Spleen (tissue), 7 donors: ENCODE results near the gene LSAMP.

Source experiments
- POLR2A ChIP-seq, 3 donors: fragments of 450-650 bp; IDR thresholded peaks; one replicate each; pipeline ENCODE4 v1.5.1; 2017; ENCODE audit warnings: antibody characterized with exemption in 3 of 3, mild to moderate bottlenecking in 1 of 3
- TF ChIP-seq, protein P1 (sequence below), 11 experiments: fragments of 200-600 bp in 7 of 11; fragments of 450-650 bp in 4 of 11; sonication (generic) in 4 of 11; IDR thresholded peaks in 8 of 11; conservative IDR thresholded peaks in 3 of 11; 1 replicate in 7 of 11; 2 replicates in 4 of 11; pipeline versions ENCODE4 v1.4.0 to v1.8.0; 2016 to 2021; ENCODE audit warnings: antibody characterized with exemption in 11 of 11, inconsistent platforms in 4 of 11, mild to moderate bottlenecking in 1 of 11
- donor health status: DM: no; HTN: no; CAD: no; lungs with moderate emphysema.
- donor health status: DM: no; HTN: no; CAD: no.
- donor health status: DM: no; HTN: no; CAD: no.

DNA sequence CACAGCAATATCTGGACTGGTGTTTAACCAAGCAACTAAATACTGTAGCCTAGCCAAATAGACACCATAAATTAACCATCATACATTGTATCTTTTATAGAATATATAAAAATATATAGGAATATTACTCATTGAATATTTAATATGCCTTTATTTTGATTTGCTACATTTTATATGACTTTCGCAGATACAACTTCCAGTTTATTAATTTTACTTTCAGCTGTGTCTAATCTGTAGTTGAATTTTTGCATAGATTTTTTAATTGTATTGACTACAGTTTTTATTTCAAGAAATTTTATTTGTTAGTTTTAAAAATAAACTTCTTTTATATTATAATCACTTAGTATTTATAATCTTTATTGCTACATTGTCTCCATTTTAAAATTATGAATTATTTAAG lies 299.7 kb downstream of the LSAMP start:
- TF ChIP-seq, protein P1, sequence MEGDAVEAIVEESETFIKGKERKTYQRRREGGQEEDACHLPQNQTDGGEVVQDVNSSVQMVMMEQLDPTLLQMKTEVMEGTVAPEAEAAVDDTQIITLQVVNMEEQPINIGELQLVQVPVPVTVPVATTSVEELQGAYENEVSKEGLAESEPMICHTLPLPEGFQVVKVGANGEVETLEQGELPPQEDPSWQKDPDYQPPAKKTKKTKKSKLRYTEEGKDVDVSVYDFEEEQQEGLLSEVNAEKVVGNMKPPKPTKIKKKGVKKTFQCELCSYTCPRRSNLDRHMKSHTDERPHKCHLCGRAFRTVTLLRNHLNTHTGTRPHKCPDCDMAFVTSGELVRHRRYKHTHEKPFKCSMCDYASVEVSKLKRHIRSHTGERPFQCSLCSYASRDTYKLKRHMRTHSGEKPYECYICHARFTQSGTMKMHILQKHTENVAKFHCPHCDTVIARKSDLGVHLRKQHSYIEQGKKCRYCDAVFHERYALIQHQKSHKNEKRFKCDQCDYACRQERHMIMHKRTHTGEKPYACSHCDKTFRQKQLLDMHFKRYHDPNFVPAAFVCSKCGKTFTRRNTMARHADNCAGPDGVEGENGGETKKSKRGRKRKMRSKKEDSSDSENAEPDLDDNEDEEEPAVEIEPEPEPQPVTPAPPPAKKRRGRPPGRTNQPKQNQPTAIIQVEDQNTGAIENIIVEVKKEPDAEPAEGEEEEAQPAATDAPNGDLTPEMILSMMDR (IDR thresholded peaks at IDR 0.05 in 8 of 11, conservative IDR thresholded peaks at IDR 0.05 in 3 of 11) = no peak
- TF ChIP-seq POLR2A (IDR thresholded peaks at IDR 0.05) = no peak
